ENCODE data around the gene ZBTB17. TPM values are rescaled to one million over a fixed set of nuclear protein-coding genes. Genes with fewer than 3 reads are reported as not detected.

Gene ZBTB17
- total and polyA plus RNA-seq, 9 of the 15 experiments (the other 6 are each of a cell fraction or from before 2014, with no cell fraction given) = 1.1 to 53.4 (median 29.6) TPM

GRCh38 chr1:16014509-16015482 is 38.9 kb upstream of the ZBTB17 start (continued):
- TF ChIP-seq TAL1 (IDR thresholded peaks at IDR 0.05) (no peak), ZNF277 (CRISPR knock-in tag; IDR thresholded peaks at IDR 0.05; ENCODE audit: borderline replicate concordance) (no peak), CTCF (IDR thresholded peaks at IDR 0.05 in 2 of 3, conservative IDR thresholded peaks at IDR 0.05 in 1 of 3; ENCODE audit: insufficient read depth in 2 of 3, low read depth in 1 of 3, low read length in 3 of 3) (no peak), CBX1 (IDR thresholded peaks at IDR 0.05; ENCODE audit: low read depth) (no peak), HMG20A (CRISPR knock-in tag; conservative IDR thresholded peaks at IDR 0.05) (no peak), SP1 (CRISPR knock-in tag; IDR thresholded peaks at IDR 0.05) (peak; percentile 22; the same call in 1 of the 2 replicates), TGIF2 (CRISPR knock-in tag; IDR thresholded peaks at IDR 0.05) (no peak), NELFE (IDR thresholded peaks at IDR 0.05; ENCODE audit: insufficient read depth, insufficient read length) (no peak), KHSRP (IDR thresholded peaks at IDR 0.05) (no peak), RHOXF2B (CRISPR knock-in tag; conservative IDR thresholded peaks at IDR 0.05) (no peak), PREB (CRISPR knock-in tag; IDR thresholded peaks at IDR 0.05) (no peak), RBM14 (IDR thresholded peaks at IDR 0.05; ENCODE audit: borderline replicate concordance, insufficient read depth, low read depth, low read length) (no peak), RBM34 (IDR thresholded peaks at IDR 0.05; ENCODE audit: borderline replicate concordance, insufficient read depth, low read length) (no peak), SUPT5H (IDR thresholded peaks at IDR 0.05) (no peak), MCM3 (IDR thresholded peaks at IDR 0.05) (no peak), ZNF175 (CRISPR knock-in tag; IDR thresholded peaks at IDR 0.05; ENCODE audit: low read depth) (no peak), ZNF184 (CRISPR knock-in tag; IDR thresholded peaks at IDR 0.05) (no peak), POLR2AphosphoS5 (IDR thresholded peaks at IDR 0.05; ENCODE audit: control insufficient read depth, insufficient read depth, low read depth, low read length) (0 out of 2 replicates have a peak, but pooled peaks have one; percentile 23), ELF1 (tag; IDR thresholded peaks at IDR 0.05) (no peak), E4F1 (CRISPR knock-in tag; IDR thresholded peaks at IDR 0.05; ENCODE audit: borderline replicate concordance) (no peak), CREB1 (IDR thresholded peaks at IDR 0.05) (peak; percentile 13; the same call in 1 of the 2 replicates), CREB1 (CRISPR knock-in tag; IDR thresholded peaks at IDR 0.05) (no peak)

All from K562 (cell line).